ENCODE data around the gene HBEGF. TPM values are rescaled to one million over a fixed set of nuclear protein-coding genes. Genes with fewer than 3 reads are reported as not detected.
"Not testable (repeated sequence)": the region's sequence is repeated elsewhere in the genome, so short reads cannot be mapped to it uniquely, and the experiment has no call there.

Gene HBEGF
- total and polyA plus RNA-seq, 2 donors (not counting 1 experiment from before 2014, with no cell fraction given): 0.89 to 2.4 TPM

GRCh38 chr5:140344683-140345423 lies 1.6 kb downstream of the HBEGF start:
- H3K4me2 ChIP-seq (replicated peaks; ENCODE audit: low read depth, low read length, poor library complexity, severe bottlenecking): no peak overlapping the region
- no peak for DNase-seq
- peaks cover 0 to 3% (median 0%) of the 10 kb centered on the region in 3 donors for H3K9me3 ChIP-seq (ENCODE audit: control extremely low read depth in 1 of 3, control insufficient read depth in 2 of 3, insufficient read depth in 1 of 3, low read length in 2 of 3)
- intact Hi-C loops (cut with micrococcal nuclease): loop anchor here (5.0 kb wide), 1 partner anchor 43 kb away; the partner anchor contains the start of gene PFDN1
- H3K9ac ChIP-seq (ENCODE audit: low read length): no peak overlapping the region
- ChIA-PET CTCF (interaction anchor here (0.7 to 18.0 kb wide), 7 partner anchors 11 to 466 kb away, joined by 3 to 594 read pairs (median 3); partner anchors contain the start of gene PFDN1), POLR2A (no interaction called here)
- H2AFZ ChIP-seq (ENCODE audit: insufficient read depth, low read depth, low read length, poor library complexity, severe bottlenecking): no peak overlapping the region
- WGBS (ENCODE audit: insufficient coverage): 75% methylated on average over 4 of the region's 4 CpGs
- Mint-ChIP-seq H3K27me3 (peaks cover 4% of the 10 kb centered on the region), H3K27ac (no peak overlapping the region), H3K9me3 (ENCODE audit: insufficient read depth) (no peaks in the 10 kb centered on the region), H3K4me1 (peaks cover 57% of the 10 kb centered on the region), H3K4me3 (peak overlapping the region; percentile 10)
- H3K4me1 ChIP-seq (ENCODE audit: control insufficient read depth in 2 of 2, insufficient read depth in 2 of 2, low read length in 2 of 2): peaks cover 52 to 68% of the 10 kb centered on the region in 2 donors
- no peaks in the 10 kb centered on the region for H3K79me2 ChIP-seq (ENCODE audit: control insufficient read depth, insufficient read depth, low read length)
- TF ChIP-seq CTCF (IDR thresholded peaks at IDR 0.05): no peak
- no peak for TF ChIP-seq EZH2 (IDR thresholded peaks at IDR 0.05; ENCODE audit: borderline replicate concordance, insufficient read depth, low read depth, low read length, poor library complexity, severe bottlenecking)
- ATAC-seq (ENCODE audit: low read depth): no peak
- H4K20me1 ChIP-seq (ENCODE audit: control insufficient read depth, insufficient read depth, low read length, poor library complexity, severe bottlenecking): no peaks in the 10 kb centered on the region
- no peak overlapping the region for H3K4me3 ChIP-seq (ENCODE audit: control extremely low read depth in 1 of 5, extremely low read depth in 1 of 5, insufficient read depth in 1 of 5, low read depth in 2 of 5, low read length in 4 of 5)
- H3K27me3 ChIP-seq (replicated peaks in 1 of 4; ENCODE audit: control extremely low read depth in 1 of 4, control insufficient read depth in 3 of 4, insufficient read depth in 4 of 4, low read length in 3 of 4): peaks cover 0 to 16% (median 0%) of the 10 kb centered on the region in 4 experiments
- no peaks in the 10 kb centered on the region for H3K36me3 ChIP-seq (replicated peaks in 1 of 2; ENCODE audit: control extremely low read depth in 1 of 2, control insufficient read depth in 1 of 2, extremely low read depth in 1 of 2, insufficient read depth in 2 of 2, low read length in 1 of 2)
- H3K27ac ChIP-seq (ENCODE audit: low read length in 2 of 2): no peak overlapping the region

- 100% methylated on average over 3 of the region's 8 CpGs for WGBS (ENCODE audit: insufficient coverage)
- H3K4me2 ChIP-seq (replicated peaks; ENCODE audit: low read depth, low read length, poor library complexity, severe bottlenecking); H3K9me3 Mint-ChIP-seq (ENCODE audit: insufficient read depth); ATAC-seq (ENCODE audit: low read depth); H3K27ac Mint-ChIP-seq; H3K9me3 ChIP-seq (ENCODE audit: control extremely low read depth in 1 of 3, control insufficient read depth in 2 of 3, insufficient read depth in 1 of 3, low read length in 2 of 3); H3K79me2 ChIP-seq (ENCODE audit: control insufficient read depth, insufficient read depth, low read length); H3K27me3 Mint-ChIP-seq; H3K4me3 ChIP-seq (ENCODE audit: control extremely low read depth in 1 of 5, extremely low read depth in 1 of 5, insufficient read depth in 1 of 5, low read depth in 2 of 5, low read length in 4 of 5); H4K20me1 ChIP-seq (ENCODE audit: control insufficient read depth, insufficient read depth, low read length, poor library complexity, severe bottlenecking); H3K27ac ChIP-seq (ENCODE audit: low read length in 2 of 2); POLR2A ChIA-PET; DNase-seq; intact Hi-C loops (cut with micrococcal nuclease); H3K36me3 ChIP-seq (replicated peaks in 1 of 2; ENCODE audit: control extremely low read depth in 1 of 2, control insufficient read depth in 1 of 2, extremely low read depth in 1 of 2, insufficient read depth in 2 of 2, low read length in 1 of 2); H2AFZ ChIP-seq (ENCODE audit: insufficient read depth, low read depth, low read length, poor library complexity, severe bottlenecking); H3K4me3 Mint-ChIP-seq; H3K9ac ChIP-seq (ENCODE audit: low read length): not testable (repeated sequence)
- CTCF ChIA-PET: interaction anchor here (0.7 to 18.0 kb wide), 5 partner anchors 8 to 465 kb away, joined by 3 to 594 read pairs (median 9); no protein-coding TSS in a partner anchor
- Histone ChIP-seq H3K27me3 (replicated peaks in 1 of 4; ENCODE audit: control extremely low read depth in 1 of 4, control insufficient read depth in 3 of 4, insufficient read depth in 4 of 4, low read length in 3 of 4) (peaks cover 0 to 13% (median 0%) of the 10 kb centered on the region in 4 experiments), H3K4me1 (ENCODE audit: control insufficient read depth in 2 of 2, insufficient read depth in 2 of 2, low read length in 2 of 2) (peaks cover 47 to 62% of the 10 kb centered on the region in 2 donors)
- H3K4me1 Mint-ChIP-seq: peaks cover 54% of the 10 kb centered on the region
These were observed 2.6 kb downstream of the HBEGF start for GRCh38 chr5:140343849-140344248.

All from B cell (primary cell).